GM18526 (cell line): ENCODE measurements around the gene FMNL3.

Experiments used
- POLR2A ChIP-seq: IDR thresholded peaks from 3 replicates; pipeline ENCODE4 v1.6.1; 2011; ENCODE audit not compliant: insufficient read length; ENCODE audit errors: extremely low read depth

FMNL3 gene

DNA sequence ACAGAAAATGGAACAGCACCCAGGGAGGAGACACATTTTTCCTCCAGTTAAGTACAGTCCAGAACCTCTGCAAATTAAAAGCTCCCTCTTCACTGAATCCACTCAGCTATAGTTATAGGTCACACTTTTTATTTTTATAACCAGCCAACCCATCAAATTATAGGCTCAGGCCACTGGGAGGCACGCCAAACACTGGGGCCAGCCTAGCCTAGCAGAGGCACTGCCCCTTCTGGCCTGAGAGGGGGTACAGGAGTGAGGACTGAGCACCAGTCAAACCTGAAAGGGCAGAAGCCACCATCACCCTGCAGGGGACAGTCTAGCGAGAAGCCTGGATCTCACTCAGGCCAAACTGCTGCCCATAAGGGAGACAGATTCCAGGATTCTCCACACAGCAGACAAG is 19.3 kb downstream of the FMNL3 start:
- TF ChIP-seq POLR2A: no peak

DNA sequence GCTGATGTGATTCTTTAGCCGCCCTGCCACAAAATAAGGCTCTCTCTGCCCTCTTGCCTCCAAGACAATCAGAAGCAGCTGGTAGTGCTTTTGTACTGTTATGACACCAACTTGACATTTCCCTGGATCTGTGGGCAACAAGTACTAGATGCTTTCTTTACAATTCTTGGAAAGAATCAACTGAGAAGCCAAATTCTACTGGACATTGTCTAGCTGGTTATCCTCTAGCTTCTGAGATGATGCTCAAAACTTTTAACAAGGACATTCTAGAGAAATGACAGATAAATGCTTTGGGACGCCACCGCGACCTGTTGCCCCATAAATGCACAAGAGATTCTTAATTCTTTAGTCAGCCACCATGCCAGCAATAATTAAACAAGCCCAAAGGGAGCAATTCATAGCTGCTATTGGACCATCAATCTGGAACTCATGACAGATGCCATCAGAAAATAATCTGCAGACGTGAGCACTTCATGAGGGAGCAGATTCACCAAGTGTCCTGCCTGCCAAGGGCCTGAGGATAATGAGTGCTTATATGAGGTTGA is 22.8 kb downstream of the FMNL3 start:
- no peak for TF ChIP-seq POLR2A

DNA sequence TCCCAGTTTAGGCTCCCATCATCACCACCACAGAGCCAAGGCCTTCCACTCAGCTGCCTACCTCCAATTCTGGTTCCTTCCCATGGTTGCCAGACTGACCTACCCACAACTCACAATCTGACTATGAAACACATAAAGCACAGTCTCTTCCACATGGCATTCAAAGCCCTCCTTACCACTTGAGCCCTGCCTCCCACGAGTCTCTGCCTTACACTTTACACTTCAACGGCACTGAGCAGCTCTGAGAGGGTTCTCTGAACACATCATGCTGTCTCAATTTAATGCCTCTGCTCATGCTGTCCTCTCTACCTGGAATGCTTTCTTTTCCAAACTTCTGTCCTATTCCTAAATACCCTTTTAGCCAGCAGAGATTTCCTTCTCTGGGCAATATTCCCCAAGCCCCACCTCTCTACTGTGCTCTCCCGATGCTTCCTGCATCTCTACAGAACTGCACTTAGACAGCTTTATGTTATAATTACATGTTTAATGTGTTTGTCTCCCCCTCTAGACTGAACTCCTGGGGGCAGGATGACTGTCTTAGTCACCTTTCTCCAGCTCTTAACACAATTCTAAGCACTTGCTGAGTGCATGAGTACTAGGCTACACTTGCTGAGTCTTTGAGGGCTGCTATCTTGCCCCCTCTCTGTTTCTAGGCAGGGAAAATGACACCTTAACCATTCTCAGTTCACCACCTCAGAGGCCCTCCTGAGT is 23.5 kb downstream of the FMNL3 start:
- no peak for TF ChIP-seq POLR2A

DNA sequence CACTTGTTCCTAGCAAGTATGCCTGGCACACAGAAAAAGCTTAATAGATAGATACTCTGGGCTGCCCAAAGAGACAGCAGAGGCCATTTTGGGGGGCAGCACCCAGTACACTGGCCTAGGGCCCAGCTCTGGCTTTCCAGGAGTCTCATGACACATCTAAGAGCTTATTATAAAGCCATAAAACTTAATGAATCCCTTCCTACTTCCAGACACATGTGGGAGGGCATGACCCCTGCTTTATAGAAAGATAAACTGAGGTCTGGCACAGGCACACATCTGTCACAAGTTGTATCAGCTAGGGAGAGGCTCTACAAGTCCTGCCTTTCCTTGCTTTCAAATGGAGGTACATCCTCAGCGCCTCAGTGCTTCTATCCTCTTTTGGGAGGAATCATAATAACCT is 27.1 kb downstream of the FMNL3 start:
- no peak for TF ChIP-seq POLR2A

DNA sequence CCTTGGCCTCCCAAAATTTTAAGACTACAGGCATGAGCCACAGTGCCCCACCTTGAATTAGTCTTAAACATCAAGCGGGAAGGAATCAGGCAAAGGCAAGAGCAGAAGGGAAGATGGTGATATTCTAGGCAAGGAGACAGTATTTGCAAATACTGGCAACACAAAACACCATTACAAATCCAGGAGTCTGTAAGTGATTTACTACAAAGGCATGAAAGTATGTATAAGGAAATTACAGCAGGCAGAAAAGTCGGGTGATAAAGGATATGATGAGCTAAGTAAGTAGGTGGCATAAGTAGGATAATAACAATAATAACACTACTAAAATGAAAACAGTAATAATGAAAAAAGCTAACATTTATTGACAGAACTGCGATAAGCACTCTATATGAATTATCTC is 28.5 kb downstream of the FMNL3 start:
- no peak for TF ChIP-seq POLR2A

DNA sequence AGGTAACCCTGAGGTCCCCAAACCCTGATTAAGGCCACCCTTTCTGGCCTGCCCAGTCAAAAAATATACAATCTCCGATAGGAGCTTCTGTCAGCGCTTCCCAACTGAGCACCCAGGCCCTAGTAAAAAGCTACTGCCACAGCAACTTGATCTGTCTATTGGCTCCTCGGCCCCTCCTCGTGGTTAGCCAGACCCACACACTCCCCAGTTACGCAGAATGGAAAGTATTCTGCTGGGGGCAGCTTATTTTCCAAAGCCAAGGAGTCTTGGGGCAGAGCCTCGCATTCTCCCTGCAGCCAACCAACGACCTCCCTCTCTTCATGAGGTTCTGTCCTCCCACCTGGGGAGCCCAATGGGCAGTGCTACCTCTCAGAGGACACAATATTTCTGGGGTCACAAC is 32.1 kb downstream of the FMNL3 start:
- no peak for TF ChIP-seq POLR2A

GRCh38 chr12:49674318-49674981 is 32.8 kb downstream of the FMNL3 start:
- TF ChIP-seq POLR2A: no peak

DNA sequence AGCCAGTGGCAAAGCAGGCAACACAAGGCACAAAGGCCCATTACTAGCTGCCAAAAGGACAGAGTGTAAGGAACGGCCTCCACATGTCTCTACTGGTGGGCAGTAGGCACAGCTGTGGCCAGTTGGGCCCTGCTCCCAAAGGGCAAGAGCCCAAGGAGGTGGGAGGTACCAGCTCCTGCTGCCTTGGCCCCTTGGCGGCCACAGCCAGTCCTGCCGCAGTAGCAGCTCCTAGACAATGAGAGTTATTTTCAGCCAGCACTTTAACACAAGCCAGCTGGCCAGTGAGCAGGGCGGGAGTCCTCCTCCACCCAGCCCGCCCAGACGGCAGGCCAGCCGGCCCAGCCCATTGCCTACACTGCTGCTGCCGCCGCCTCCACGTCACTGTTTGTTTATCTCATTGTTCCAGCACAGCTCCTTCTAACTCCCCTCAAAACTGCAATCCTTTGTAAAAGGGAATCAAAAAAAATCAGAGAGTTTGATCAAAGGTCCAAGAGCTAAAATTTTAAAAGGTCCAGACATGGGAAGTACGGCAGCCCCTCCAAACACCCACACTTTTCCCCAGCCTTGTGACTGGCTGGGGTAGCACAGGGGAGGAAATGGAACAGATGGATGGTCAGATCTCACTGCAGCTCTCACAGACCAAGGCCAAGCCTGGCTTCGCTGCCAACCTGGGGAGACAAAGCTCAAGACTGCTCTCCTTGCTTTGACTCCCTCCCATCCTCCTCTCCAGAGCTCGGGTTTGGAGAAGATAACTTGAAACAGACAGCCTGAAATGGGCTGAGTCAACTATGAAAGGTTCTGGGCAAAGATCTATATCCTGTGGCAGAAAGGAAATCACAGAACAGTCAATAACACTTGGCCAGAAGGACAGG is 33.5 kb downstream of the FMNL3 start:
- TF ChIP-seq POLR2A: no peak

GRCh38 chr12:49672301-49673217 is 34.6 kb downstream of the FMNL3 start:
- TF ChIP-seq POLR2A: no peak

DNA sequence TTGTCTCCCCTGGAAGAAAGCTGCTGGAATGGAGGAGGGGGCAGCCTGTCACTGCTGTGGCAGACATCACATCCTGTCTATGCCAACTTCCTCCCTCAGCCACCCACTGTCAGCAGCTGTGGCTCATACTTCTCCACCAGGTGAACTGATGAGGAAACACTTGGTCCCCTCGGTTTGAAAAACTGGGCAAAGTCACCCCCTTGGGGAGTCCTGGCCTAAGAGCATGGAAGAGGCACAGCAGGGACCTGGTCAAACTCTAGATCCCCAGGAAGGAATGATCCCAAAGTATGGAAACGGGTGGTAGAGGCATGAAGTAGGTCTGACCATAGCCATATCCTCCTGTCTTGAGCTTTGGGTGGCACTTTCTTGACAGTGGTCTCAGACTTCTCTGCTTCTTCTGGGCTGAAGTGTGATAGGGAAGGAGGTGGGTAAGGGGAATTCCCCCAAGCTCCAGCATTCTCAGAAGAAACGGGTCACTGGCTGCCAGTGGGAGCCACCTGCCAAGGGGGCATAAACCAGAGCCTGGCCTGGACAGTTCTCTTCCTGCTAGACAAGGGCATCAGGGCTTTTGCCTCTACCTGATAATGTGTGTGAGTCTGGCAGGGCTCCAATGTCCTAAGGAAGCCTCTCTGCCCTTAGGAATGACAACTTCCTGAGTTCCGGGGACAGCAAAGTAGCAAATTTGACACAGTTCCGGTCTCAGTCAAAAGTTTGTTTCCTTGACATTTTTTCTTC is 36.0 kb downstream of the FMNL3 start:
- no peak for TF ChIP-seq POLR2A

DNA sequence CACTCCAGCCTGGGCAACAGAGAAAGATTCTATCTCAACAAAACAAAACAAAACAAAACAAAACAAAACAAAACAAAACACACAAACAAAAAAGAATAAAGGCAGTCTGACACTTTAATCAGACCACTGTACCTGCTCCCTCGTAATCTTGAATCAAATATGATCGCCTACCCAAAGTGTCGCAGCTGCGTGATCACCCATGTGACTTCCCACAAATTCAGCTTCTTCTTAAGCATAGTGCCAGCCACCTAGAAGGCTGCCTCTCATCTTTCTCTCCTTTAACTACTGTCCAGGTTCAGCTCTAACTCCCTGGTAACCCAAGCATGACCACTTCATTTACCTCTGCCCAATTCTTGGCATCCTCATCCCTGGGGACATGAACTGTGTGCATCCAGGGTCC is 37.4 kb downstream of the FMNL3 start:
- no peak for TF ChIP-seq POLR2A

DNA sequence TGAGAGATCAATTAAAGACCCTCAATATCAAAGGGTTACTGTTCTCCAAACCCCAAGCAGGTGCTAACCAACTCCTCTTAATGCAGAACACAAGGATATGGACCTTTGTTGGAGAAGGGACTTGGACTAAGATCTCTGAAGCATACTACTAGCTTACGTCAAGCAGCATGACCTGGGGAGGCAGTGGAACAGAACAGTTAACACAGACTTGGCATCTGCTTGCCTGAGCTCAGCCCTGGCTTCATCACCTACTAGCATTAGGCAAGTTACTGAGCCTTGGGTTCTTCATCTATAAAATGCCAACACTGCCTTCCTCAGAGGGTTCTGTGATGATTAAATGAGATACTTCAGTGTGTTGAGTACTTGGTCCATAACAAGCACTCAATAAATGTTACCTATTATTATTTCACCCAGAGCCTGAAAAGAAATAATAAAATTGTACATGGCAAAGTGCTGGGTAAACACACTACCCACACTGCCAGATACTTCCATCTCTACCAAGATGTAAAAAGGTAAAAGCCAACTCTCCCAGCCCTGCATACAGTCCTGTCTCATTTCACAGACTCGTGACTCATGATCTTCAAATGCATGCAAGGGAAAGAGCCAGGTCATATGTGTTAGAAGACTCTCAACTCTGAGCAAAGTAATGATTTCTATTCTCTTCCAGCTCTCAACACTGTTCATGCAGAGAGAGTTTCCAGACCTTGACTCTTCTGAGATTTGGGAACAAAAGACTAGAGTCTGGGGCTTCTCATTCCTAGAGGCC is 39.7 kb downstream of the FMNL3 start:
- TF ChIP-seq POLR2A: no peak

GRCh38 chr12:49666176-49666575 is 41.0 kb downstream of the FMNL3 start:
- TF ChIP-seq POLR2A: no peak
